ENCODE data around the gene PFKFB4.
"Not testable (repeated sequence)": the region's sequence is repeated elsewhere in the genome, so short reads cannot be mapped to it uniquely, and the experiment has no call there.

Gene PFKFB4

DNA sequence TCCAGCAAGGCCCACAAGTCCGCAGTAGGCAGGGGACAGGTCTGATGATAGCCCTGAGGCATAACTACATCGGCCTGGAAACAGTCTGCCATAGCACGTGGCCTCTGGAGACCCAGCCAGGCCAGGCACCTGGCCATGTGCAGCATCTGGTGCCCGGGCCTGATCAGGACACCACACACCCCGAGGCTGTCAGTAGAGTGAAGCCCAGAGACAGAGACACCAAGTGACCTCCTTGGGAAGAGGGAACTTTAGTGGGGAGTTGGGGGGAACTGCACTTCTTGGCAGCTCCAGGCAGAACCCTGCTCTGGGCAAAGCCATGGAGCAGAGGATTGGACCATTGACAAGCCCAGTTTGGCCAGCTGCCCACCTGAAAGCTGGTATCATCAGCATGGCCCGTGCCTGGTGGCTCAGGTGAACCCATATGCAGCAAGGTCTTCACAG is 53.9 kb downstream of the PFKFB4 start:
- in situ Hi-C loops (cut with HindIII; ENCODE audit: low sequenced_read_pairs) = no loop called here

DNA sequence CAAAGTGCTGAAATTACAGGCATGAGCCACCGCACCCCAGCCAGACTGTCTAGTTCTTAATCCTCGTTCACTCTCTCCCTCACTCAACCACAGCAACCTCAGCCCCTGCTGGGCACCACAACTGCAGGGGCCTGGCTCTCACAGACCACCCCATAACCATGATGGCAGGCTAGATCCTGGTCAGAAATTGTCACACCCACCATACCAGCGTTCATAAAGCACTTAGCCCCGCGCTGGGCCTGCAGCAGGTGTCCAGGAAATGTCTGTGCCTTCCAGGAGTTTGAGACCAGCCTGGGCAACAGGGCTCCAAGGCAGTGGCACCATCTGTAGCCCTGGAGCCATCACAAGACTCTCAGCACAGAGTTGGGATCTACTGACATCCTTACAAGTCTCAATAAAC is 54.5 kb downstream of the PFKFB4 start:
- in situ Hi-C loops (cut with HindIII; ENCODE audit: low sequenced_read_pairs) = no loop called here

DNA sequence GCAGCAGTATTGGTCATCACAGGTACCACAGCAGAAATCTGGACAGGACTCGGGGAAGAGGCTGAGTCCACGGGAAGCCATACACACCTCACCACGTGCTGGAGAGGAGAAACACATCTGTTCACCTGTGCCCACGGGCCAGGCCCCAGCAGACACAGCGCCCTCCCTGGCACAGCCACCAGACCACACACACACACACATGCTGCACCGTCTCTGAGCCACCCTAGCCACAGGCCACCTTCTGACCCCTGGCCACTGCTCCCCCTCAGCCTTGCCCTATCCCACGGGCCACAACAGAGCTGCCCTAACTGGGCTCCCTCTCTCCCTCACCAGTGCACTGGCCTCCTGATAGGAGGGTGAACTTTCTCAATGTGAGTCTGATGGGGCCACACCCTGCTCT is 55.4 kb downstream of the PFKFB4 start:
- in situ Hi-C loops (cut with HindIII; ENCODE audit: low sequenced_read_pairs) = no loop called here

DNA sequence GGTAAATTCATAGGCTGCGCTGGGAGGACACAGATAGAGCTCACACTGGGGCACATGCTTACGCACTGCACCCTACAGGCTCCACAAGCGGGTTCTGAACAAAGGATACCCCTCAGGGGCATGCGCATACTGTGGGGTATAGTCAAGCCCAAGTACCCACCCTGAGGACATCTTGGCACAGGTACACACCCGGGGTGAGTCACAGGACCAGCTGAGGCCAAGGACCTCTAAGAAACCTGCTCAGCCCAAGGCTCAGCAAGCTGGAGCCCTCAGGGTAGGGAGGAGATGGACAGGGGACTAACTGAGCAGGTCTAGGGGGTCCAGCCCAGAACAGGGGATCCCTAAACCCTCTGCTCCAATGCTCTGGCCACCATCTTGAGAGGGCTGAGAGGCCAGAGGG is 55.9 kb downstream of the PFKFB4 start:
- in situ Hi-C loops (cut with HindIII; ENCODE audit: low sequenced_read_pairs) = no loop called here

DNA sequence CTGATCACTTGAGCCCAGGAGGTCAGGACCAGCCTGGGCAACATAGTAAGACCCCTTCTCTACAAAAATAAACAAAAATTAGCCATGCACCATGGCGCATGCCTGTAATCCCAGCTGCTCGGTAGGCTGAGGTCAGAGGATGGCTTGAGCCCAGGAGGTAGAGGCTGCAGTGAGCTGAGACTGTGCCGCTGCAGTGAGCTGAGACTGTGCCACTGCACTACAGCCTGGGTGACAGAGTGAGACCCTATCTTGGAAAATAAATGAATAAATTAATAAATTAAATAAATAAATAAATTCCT is 63.5 kb downstream of the PFKFB4 start:
- in situ Hi-C loops (cut with HindIII; ENCODE audit: low sequenced_read_pairs) = no loop called here

DNA sequence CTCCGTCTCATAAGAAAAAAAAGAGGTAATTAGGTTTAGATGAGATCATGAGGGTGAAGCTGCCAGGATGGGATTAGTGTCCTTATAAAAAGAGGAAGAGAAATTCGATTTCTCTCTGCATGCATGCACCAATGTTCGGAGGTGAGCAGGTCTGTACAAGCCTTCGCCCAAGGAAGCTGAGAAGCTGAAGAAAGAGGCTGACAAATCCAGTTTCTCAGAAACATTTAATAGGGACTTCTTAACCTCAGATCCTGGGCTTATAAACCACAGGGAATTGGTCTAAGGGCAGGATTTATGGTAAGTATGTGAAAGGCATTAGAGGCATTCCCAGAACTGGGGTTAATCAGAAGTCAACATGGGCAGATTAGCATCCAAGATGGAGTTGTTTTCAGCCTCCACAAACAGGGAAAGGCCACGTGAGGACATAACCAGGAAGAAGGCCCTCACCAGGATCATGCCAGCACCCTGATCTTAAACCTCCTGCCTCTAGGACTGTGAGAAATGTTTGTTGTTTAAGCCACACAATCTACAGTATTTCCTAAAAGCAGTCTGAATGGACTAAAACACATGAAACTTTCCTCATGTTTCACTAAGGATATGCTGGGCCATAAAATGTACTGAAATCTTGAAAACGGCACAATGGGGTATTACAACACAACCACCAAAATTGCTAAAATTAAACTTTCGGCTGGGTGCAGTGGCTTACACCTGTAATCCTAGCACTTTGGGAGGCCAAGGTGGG is 64.0 kb downstream of the PFKFB4 start:
- in situ Hi-C loops (cut with HindIII; ENCODE audit: low sequenced_read_pairs) = no loop called here

DNA sequence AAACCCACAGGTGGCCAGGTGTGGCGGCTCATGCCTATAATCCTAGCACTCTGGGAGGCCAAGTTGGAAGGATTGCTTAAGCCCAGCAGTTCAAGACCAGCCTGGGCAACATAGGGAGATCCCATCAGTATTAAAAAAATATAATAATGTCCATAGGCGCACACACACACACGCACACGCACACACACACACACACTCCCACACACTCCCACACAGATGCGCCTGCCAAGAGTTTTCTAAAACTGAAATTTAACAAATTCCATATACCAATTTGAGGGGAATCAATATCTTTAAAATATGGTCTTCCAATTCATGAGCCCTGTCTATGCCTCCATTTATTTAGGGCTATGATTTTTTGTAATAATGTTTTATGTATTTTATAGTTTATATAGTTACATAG is 69.7 kb downstream of the PFKFB4 start:
- in situ Hi-C loops (cut with HindIII; ENCODE audit: low sequenced_read_pairs) = no loop called here

DNA sequence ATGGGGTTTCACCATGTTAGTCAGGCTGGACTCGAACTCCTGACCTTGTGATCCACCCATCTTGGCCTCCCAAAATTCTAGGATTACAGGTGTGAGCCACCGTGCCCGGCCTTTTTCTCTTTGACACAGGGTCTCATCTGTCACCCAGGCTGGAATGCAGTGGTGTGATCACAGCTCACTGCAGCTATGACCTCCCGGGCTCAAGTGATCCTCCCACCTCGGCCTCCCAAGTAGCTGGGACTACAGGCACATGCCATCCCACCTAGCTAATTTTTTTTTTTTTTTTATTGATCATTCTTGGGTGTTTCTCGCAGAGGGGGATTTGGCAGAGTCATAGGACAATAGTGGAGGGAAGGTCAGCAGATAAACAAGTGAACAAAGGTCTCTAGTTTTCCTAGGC is 73.8 kb downstream of the PFKFB4 start:
- in situ Hi-C loops (cut with HindIII; ENCODE audit: low sequenced_read_pairs) = not testable (repeated sequence)

DNA sequence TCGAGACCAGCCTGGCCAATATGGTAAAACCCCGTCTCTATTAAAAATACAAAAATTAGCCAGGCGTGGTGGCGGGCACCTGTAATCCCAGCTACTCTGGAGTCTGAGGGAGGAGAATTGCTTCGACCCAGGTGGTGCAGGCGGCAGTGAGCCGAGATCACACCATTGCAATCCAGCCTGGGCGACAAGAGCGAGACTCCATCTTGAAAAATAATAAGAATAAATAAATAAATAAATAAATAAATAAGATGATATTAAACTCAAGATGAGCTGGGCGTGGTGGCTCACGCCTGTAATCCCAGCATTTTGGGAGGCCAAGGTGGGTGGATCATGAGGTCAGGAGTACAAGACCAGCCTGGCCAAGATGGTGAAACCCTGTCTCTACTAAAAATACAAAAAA is 75.7 kb downstream of the PFKFB4 start:
- in situ Hi-C loops (cut with HindIII; ENCODE audit: low sequenced_read_pairs) = not testable (repeated sequence)

DNA sequence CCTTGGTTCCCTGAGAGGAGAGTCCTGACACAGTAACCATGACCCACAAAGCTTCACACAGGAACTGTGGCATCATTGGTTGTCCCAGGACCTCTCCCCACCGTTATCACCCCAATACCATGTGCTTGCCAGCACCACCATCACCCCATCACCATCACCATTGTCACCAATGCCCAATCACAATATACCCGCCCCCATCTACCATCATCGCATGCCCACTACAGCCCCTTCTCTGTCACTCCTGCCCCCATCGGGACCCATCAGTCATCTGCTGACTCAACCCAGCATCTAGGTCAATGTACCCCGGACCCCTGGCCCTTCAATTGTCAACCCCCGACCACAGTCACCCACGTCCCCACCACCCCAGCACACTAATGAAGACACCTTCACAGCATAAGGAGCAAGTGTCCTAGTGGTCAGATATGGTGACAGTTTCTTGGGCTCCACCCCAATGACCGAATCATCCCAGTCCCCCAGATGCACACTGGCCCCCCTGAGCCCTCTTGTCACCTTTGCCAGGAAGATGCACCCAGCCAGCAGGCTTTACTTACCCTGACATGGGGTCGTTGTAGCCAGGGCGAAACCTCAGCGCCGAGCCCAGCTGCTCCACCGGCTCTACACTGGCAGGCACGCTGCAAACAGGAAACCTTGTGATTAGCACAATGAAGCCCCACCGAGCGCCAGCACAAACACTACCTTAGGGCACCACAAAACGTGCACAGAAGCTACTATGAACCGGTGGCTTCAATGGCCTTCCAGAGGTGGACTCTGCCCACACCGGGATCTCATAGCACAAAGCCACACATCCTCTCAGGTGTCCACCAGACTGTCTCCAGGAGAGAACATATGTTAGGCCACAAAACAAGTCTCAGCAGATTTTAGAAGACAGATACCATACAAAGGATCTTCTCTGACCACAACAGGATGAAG is 77.7 kb downstream of the PFKFB4 start:
- in situ Hi-C loops (cut with HindIII; ENCODE audit: low sequenced_read_pairs) = no loop called here

DNA sequence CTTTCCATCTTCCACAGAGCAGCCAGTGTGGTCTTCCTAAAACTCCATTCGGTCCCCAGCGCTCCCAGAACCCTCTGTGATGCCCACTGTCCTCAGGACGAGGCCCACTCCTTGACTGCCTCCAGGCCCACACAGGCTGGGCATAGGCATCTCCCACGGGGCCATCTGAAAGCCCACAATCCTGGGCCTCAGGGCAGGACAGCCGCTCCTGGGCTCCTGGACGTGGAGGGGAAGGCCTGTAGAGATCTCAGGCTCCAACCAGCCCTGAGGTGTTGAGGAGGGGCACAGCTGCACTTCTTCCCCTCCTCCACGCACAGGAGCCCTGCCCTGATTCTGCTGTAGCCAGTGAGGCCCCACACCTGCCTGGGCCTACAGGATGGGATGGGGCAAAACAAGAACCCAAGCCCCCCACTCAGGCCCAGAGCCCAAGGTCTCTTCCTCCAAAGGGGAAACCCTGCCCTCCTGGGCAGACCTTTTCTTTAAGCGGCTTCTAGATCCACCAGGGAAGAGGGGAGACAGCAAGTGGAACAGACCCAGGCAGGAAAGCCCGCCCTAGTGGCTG is 78.6 kb downstream of the PFKFB4 start:
- in situ Hi-C loops (cut with HindIII; ENCODE audit: low sequenced_read_pairs) = no loop called here

DNA sequence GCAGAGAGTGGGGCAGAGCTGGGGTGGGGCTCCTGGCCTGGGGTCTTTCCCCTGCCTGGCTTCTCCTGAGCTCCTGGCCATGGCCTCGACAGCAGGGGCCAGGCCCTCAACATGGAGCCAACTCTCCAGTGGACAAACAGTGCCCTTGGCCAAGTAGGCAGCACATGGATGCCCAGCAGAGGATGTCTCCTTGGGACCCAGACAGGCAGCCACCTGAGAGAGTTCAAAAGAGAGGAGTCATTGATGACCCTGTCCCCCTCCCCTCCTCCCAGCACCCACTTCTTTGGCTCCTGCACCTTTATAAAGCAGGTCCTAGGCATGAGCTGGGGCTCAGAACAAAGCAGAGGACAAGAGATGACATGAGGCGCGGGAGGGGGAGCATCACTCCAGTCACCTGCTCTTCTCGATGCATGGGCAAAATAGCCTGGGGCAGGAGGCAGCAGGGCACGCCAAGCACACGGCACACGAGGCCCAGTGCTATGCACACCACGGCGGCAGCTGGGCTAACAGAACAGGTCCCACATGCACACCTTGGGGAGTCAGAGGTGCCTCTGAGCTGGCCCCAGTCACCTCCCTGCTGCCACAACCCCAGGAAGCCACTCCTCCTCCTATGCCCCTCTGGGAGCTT is 80.1 kb downstream of the PFKFB4 start:
- in situ Hi-C loops (cut with HindIII; ENCODE audit: low sequenced_read_pairs) = no loop called here

DNA sequence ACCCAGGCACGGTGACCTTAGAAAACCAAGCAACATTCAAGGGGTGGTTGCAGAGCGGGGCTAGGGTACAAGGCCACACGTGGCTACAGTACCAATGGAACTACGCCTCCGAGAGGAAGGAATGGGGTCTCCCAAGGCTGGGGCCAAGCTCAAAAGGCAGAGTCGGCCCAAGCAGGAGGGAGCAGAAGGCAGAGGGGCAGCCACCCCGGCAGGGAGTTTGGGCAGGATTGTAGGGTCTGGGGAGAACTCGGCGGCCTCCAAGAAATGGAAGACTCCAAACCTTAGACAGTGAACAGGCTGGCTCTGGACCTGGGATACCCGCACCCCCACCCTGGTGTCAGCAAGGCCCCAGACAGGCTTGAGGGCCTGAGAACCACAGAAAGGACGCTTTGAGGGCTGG is 81.4 kb downstream of the PFKFB4 start:
- in situ Hi-C loops (cut with HindIII; ENCODE audit: low sequenced_read_pairs) = no loop called here

DNA sequence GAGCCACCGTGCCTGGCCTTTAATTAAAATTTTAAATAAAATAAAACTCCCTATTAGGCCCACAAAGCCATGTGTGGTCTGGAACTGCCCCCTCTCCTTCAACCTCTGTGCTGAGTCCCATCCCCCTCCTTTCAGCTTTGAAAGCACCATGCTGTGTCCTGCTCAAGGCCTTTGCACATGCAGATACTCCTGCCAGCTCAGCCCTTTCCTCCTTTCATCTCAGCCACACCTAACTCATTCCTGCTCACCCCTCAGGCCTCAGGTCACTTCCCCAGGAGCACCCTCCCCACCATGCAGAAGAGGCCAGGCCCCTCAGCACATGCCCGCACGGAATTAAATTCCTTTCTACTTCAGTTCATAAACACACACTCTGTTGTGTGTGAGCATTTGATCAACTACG is 82.0 kb downstream of the PFKFB4 start:
- in situ Hi-C loops (cut with HindIII; ENCODE audit: low sequenced_read_pairs) = loop anchor here (5.0 kb wide), 1 partner anchor 83 kb away; the partner anchor contains the start of gene PFKFB4

DNA sequence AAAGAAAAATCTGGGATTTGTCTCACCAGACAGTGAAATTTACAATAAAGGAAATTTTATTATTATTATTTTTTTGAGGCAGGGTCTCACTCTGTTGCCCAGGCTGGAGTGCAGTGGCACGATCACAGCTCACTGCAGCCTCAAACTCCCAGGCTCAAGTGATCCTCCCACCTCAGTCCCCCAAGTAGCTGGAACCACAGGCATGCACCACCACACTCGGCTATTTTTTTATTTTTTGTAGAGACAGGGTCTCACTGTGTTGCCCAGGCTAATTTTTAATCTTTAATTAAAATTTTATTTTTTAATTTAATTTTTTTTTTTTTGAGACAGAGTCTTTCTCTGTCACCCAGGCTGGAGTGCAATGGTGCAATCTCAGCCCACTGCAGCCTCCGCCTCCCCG is 82.6 kb downstream of the PFKFB4 start:
- in situ Hi-C loops (cut with HindIII; ENCODE audit: low sequenced_read_pairs) = loop anchor here (5.0 kb wide), 1 partner anchor 83 kb away; the partner anchor contains the start of gene PFKFB4

DNA sequence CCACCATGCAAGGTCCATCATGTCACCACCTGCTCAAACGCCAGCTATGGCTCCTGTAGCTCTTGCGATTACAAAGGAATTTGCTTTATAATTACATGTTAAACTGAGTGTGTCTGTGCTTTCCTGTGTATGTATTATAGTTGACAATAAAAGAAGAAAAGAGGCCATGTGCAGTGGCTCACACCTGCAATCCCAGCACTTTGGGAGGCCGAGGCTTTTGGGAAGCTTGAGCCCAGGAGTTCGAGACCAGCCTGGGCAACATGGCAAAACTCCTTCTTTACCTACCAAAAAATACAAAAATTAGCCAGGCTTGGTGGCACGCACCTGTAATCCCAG is 83.0 kb downstream of the PFKFB4 start:
- in situ Hi-C loops (cut with HindIII; ENCODE audit: low sequenced_read_pairs) = loop anchor here (5.0 kb wide), 1 partner anchor 84 kb away; the partner anchor contains the start of gene PFKFB4

DNA sequence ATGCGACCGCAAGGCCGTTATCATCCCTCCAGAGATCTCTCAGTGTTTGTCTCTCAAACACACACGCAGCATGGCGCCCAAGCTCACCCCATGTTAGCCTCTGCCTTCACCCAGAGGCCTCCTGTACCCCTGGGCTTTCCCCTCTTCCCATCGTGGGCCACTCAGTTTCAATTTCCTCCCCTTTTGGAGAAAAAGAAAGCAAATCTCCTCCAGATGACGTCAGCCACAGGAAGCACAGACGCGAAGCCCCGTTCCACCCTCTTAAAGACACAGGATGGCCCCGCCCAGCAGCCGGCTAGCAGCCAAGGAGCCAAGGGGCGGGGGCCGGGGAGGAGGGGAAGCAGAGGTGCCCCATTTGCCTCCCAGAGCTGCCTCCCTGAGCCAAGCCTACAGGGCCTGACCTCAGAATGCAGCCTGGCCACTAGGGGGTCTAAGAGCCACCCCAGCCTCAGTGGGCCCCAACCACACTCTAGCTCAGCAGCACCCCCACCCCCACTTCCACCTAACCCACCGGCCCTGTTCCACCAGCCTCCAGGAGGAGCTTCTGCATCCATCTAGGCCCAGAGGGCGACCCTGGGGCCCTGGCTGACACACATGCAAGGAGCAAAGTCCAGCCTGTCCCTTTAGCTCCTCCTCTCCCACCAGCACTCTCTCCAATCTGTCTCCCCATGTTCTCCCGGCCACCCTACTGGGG is 83.5 kb downstream of the PFKFB4 start:
- in situ Hi-C loops (cut with HindIII; ENCODE audit: low sequenced_read_pairs) = loop anchor here (5.0 kb wide), 1 partner anchor 84 kb away; the partner anchor contains the start of gene PFKFB4

DNA sequence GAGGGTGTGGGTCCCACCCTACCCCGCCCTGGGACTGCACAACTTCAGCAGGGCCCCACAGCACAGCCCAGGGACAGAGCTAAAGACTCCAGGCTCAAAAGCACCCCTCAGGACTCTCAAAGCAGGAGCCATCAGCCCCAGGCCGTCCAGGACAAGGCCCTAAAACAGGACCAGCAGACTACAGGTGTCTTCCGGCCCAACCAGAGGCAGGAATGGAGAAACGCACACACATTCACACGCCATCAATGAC is 84.0 kb downstream of the PFKFB4 start:
- in situ Hi-C loops (cut with HindIII; ENCODE audit: low sequenced_read_pairs) = loop anchor here (5.0 kb wide), 1 partner anchor 85 kb away; the partner anchor contains the start of gene PFKFB4

DNA sequence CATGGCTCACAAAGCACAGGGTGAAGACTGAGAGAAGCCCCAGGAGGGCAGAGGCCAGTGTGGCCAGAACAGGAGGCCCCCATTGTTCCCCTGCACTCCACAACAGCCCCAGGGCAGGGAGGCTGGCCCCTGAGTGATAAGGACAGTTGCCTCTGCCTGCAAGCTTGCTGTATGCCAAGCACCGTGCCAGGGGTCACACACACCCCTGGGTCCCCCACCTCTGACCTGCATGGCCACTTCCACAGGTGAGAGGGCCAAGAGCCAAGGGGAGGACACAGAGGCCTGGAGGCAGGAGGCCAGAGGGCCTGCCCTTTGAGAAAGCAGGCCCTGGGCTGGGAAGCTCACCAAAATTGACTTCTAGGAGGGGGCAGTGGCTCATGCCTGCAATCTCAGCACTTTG is 86.3 kb downstream of the PFKFB4 start:
- in situ Hi-C loops (cut with HindIII; ENCODE audit: low sequenced_read_pairs) = loop anchor here (5.0 kb wide), 1 partner anchor 87 kb away; the partner anchor contains the start of gene PFKFB4

DNA sequence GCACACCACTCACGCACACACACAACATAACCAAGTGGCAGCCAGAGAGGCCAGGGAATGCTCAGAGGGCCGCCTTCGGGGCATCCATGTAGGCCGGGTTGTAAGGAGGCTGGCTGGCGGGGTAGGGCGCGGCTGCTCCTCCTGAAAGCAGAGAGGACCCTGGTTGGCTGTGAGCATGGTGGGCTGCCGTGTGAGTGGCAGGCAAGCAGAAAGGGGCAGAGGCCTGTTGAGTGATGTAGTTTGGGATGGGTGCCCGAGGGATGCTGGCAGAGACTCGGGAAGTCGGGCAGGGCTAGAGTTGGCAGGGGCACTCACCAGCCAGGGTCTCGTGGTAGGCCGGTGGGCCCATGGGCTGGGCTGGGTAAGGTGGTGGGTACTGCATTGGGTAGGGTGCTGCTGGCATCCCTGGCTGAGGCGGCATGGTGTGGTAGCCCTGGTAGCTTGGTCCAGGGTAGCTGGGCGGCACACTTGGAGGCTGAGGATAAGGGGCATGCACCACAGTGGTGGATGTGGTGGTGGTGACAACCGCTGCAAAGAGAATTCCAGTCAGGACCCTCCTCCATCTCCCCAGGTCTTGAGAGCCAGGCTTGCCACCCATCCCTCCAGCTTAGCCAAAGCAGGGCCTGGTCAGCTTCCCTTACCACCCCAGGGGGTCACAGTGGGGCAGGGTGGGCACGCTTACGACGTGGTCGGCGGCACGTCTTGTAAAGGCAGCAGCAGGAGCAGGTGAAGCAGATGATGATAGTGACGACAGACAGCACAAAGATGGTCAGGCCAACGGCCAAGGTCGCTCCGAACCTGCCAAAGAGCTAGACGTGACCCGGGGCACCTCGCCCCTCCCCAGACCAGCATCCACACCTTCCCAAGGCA is 87.3 kb downstream of the PFKFB4 start:
- in situ Hi-C loops (cut with HindIII; ENCODE audit: low sequenced_read_pairs) = no loop called here

All from DLD1 (cell line).